Stimulated activated CD4-positive, alpha-beta T cell treated with anti-CD3 and anti-CD28 coated beads, Interleukin-12 subunit alpha, Interleukin-12 subunit beta, amount 100 ng/mL, for 48 hours (primary cell): ENCODE data around the gene CCDC88C.

Source experiments
- DNase-seq, 3 donors: peaks; one replicate each; pipeline ENCODE4 v3.0.0-alpha.2; 2020; ENCODE audit warnings: low read depth in 2 of 3, low spot score in 1 of 3

CCDC88C gene

GRCh38 chr14:91348845-91349465, 68.7 kb downstream of the CCDC88C start:
- no peak for DNase-seq

DNA sequence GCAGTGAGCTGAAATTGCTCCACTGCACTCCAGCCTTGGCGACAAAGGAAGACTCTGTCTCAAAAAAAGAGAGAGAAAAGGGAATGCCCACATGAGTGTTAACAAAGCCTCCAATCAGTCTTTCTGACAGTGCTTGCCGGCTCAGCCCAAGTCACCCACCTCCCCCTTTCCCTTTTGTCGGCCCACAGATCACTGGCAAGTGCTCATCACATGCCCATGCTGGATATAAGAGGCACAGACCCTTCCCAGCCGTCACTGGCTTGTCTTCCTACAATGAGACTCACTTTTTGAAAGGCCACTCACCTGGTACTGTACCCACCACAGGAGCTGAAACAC, 70.8 kb downstream of the CCDC88C start:
- no peak for DNase-seq

DNA sequence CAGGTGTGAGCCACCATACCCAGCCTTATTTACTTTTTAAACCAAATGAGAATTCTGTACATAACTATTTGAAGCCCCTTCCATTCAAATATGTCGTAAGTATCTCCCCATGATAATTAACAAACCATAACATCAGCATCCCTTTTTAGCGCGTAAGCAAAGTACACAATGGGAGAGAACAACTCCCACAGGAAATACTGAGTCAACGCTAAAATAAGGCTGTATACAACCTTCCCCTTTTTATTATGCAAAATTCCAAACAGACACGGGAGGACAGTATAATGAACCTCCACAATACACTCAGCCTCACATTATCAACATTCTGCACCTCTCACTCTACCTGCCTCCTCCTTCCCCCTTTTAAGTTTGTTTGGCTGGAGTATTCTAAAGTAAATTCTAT, 73.5 kb downstream of the CCDC88C start:
- no peak for DNase-seq

DNA sequence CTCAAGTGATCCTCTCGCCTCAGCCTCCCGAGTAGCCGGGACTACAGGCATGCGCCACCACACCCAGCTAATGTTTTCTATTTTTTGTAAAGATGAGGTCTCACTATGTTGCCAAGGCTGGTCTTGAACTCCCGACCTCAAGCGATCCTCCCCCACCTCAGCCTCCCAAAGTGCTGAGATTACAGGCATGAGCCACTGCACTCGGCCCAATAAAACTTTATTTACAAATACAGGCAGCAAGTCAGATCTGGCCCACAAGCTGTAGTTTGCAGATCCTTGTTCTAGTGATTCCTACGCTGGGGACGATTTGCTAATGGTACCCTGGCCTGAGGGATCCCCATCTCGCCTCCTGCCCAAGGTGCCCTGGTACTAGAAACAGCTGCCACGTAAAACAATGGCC, 74.6 kb downstream of the CCDC88C start:
- no peak for DNase-seq

GRCh38 chr14:91342206-91342760, 75.3 kb downstream of the CCDC88C start:
- no peak for DNase-seq

DNA sequence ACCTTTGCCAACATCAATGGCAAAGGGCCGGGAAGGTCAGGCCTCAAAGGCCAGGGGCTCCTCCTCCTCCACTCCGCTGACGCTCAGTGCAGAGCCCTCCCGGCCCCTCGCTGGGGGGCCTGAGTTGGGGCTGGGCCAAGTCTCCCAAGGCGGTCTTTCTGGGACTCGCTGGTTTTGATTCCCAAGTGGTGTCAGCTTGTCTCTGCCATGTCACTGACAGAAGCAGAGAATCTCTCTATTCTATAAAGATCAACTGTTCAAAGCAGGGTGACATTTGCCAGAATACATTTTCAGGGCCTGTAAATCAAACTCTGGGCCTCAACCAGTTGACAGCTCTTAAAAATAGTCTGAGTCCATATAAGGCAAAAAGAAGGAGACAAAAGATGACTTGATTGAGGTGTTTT, 75.9 kb downstream of the CCDC88C start:
- DNase-seq = no peak

- DNase-seq = no peak
Observed at GRCh38 chr14:91341334-91341733, 76.3 kb downstream of the CCDC88C start.

DNA sequence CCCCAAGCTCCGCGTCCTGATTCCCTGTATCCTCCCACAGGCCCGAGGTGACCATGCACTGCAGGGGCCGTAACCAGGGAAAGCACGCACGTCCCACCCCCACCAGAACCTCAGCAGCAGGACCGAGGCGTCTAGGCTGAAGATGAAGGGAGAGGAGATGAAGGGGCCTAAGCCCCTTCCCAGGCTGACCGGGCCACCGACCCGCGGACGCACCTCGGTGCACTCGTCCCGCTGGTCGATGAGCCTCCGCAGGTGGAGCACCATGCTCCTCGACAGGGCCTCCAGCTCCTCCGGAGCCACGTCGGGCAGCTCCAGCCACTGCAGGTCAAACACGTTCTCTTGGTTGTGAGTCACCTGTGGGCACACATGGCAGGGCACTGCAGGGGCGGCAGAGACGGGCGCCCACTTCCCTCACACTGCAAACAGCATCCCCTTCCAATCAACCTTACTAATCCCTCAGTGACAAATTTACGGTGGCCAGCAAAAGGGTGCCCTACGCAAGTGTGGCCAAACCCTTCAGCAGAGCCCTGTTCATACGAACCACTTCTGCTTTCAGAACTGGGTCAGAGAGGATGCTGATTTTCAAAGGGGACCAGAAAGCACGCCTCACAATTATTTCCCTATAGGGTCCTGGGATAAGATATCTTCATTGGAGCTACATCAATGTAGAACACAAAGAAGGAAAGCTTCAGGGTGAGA, 77.8 kb downstream of the CCDC88C start:
- no peak for DNase-seq

- no peak for DNase-seq
Observed at GRCh38 chr14:91339076-91339475, 78.5 kb downstream of the CCDC88C start.

DNA sequence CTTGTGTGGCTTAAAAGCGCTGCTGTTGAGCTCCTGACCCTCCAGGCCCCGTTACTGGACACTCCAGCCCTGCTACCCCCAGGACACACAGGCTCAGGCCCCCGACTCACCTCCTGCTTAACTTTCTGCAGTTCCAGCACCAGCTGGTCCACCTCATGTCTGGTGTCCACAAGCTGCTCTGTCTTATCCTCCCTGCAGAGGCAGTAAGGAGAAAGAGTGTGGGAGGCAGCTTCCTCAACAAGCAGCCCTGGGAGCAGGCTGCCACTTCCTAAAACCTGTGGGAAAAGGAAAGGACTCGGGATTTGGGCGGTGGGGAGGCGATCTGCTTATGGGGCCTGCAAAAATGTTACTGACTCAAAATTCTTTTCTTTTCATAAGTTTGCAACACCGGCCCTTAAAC, 79.2 kb downstream of the CCDC88C start:
- no peak for DNase-seq

- no peak for DNase-seq
Observed at GRCh38 chr14:91337699-91338335, 79.8 kb downstream of the CCDC88C start.

DNA sequence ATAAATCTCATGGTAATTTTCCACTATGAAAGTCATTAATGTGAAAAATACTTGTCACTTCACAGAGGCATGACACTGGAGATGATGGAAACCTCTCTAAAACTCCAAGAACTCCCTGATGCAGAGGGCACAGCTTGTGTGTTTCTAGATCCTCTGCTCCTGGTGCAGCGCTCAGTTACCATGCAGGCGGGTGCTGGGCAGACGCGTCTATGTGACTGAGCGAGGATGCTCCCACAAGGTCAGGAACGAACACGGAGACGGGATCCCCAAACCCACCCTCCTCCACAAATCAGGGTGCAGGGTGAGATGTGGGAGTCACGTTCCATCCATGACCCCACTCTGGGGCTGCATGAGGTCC, 81.5 kb downstream of the CCDC88C start:
- DNase-seq = no peak

GRCh38 chr14:91335191-91336092, 82.2 kb downstream of the CCDC88C start:
- DNase-seq = no peak

DNA sequence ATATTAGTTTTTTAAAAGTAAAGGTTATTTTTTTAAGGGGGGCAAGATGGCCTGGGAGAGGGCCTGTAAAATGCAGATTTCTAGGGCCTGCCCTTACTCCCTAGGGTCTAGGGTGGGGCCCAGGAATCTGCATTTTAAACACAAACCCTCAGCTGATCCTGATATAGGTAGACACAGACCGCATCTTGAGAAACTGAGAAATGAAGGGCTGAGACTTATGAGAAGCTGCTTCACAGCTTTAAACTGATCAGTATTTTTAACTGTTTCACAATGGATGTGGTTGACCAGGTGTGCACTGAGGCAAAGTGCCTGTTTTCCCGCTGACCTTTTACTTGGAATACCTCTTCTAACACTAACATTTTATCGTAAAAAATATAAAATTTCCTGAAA, 84.0 kb downstream of the CCDC88C start:
- DNase-seq = no peak

GRCh38 chr14:91332986-91333649, 84.5 kb downstream of the CCDC88C start:
- no peak for DNase-seq

DNA sequence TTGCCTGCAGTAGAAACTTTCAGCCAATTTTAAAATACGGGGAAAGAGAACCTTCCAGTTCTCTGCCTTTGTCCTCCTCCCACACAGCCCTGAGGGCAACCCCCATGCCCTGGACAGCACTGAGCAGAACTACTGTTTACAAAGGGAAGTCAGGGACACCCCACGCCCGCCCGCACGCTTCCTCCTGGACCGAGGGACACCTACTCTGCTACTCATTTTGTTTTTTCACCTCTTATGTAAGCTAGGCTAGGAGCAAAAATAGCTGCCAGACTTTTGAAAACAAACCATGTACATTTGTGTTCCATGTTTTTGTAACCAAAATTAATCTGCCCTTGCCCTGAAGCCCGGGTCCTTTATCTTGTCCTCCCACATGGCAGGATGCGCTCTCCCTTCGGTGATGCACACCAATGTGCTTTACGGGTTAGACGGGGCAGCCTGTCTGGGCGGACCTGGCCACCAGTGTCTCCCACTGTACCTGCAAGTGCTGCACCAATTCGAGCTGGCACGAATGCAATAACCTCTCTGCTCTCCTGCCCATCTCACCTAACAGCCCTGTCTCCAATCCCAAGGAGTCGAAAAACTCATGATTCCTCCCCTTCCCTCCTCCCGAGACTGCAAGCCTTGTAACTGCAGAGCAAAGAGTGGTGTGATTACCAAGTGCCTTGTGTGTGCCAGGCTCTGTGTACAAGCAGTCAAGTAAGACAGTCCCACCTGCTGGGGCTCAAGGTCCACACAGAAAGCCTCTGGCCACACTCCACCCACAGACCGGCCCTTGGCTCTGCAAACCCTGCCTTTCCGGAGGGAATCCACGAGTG, 85.2 kb downstream of the CCDC88C start:
- no peak for DNase-seq

DNA sequence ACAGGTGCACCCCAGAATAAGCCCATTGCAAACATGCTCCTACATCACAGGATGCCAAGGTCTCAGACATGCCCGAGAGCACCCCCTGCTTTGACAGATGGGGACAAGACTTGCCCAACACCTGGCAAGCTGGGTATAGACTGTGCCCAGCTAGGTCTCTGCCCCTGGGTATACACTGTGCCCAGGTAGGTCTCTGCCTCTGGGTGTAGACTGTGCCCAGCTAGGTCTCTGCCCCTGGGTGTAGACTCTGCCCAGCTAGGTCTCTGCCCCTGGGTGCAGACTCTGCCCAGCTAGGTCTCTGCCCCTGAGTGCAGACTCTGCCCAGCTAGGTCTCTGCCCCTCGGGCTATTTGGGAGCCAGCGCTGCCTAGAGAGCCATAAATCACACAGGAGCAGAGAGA, 85.9 kb downstream of the CCDC88C start:
- DNase-seq = no peak

DNA sequence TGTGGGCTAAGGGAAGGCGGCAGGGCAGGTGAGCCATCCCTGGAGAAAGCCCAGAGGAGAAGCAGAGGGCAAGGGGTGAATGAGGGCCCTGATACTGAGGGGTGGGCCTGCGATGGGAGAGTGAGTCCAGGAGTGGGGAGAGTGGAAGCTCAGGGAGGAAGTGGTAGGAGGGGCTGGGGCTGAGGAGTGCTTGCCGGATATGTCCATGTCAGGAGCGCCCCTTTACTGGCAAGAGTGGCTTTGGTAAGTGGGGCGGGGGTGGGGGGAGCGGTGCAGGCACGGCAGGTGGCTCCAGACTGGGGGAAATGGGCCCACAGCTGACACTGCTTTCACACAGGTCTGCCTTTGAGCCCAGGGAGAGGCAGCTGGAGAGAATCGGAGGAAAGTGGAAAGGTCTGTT, 86.8 kb downstream of the CCDC88C start:
- no peak for DNase-seq

- no peak for DNase-seq
Observed at GRCh38 chr14:91330096-91330696, 87.4 kb downstream of the CCDC88C start.
